ENCODE measurements around the gene SNAPIN. TPM values are rescaled to one million over a fixed set of nuclear protein-coding genes. Genes with fewer than 3 reads are reported as not detected.

The SNAPIN gene
- polyA plus RNA-seq, 1 of the 3 experiments (the other 2 are of a cell fraction) = 57.6 TPM

DNA sequence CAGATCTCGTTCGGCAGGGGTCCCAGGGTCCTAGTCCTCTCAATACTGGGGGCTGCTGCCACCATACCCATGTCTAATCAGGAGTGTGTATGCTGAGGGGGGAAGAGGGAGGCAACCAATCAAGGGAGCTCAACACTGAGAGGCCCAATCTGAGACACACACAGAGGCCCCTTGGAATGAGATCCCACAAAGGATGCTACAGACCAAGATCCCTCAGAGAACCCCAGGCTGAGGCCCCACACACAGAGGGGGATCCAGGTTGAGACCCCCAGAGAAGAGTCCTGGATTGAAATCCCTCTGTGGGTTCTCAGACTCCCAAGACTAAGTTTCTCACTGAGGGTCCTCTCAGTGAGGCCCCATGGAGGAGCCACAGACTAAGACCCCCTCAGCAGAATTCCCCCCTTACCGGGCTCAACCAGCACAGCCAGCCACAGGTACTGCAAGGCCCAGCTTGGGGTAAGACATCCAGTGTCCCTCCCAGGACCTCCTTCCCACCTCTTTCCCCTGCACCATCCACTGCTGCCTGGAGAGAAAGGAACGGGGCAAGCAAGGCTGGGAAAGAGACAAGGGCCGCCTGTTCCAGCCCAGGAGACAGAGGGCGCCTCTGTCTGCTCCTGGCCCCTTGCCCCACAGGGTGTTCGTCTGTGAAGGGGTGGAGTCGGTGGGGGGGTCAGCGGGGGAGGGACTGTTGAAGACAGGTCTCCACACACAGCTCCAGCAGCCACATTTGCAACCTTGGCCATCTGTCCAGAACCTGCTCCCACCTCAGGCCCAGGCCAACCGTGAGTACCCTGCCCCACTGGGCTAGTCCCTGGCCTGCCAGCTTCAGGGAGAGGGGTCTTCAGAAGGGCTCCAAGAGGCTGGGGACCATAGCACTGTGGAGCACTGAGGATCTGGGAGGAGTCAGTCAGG, 30.5 kb upstream of the SNAPIN start, which contains the start of gene S100A1 (continued):
- TF ChIP-seq, protein P1, sequence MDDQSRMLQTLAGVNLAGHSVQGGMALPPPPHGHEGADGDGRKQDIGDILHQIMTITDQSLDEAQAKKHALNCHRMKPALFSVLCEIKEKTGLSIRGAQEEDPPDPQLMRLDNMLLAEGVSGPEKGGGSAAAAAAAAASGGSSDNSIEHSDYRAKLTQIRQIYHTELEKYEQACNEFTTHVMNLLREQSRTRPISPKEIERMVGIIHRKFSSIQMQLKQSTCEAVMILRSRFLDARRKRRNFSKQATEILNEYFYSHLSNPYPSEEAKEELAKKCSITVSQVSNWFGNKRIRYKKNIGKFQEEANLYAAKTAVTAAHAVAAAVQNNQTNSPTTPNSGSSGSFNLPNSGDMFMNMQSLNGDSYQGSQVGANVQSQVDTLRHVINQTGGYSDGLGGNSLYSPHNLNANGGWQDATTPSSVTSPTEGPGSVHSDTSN (IDR thresholded peaks at IDR 0.05) = no peak

DNA sequence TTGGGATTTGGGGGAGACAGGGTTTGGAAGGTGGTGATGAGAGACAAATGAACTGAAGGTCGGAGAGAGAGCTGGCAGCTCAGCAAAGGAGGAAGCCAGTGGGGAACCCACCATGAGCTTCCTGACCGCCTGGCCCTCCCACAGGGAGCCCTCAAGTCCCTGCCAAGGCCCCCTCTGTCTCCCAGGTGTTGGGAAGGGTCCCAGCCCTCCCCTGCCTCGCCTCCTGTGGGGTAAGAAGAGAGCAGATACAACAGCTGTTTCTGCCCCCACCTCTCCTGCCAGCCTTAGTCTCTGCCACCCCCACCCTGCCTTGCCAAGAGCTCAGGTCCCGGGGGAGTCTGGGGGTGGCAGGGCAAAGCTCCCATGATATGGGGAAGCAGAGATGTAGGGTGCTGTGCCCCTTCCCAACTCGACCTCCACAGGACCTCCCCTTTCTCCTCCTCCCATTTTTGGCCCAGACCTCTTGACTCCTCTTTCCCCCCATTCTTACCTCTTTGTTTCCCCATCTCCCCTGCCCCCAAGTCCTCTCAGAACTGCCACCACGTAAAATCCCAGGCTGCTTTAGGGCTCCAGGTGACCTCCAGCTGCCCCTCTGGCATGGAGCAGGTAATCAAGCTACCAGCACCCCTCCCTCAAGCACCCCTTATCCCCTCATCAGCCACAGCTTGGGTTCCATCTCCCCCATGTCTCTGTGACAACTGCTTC, 29.7 kb upstream of the SNAPIN start:
- Histone ChIP-seq H3K27me3 (ENCODE audit: insufficient read depth) (no peaks in the 10 kb centered on the region), H3K79me2 (ENCODE audit: insufficient read depth) (peaks cover 4% of the 10 kb centered on the region; the same call in 1 of the 2 replicates), H3K4me3 (ENCODE audit: low read depth in 2 of 2, low read length in 1 of 2) (no peak overlapping the region), H3K9me2 (no peaks in the 10 kb centered on the region), H3K27ac (ENCODE audit: low read depth in 2 of 2, low read length in 1 of 2) (no peak overlapping the region), H3K4me1 (ENCODE audit: control insufficient read depth in 1 of 2, insufficient read depth in 2 of 2, low read depth in 1 of 2, low read length in 1 of 2) (peaks cover 10 to 11% of the 10 kb centered on the region in 2 experiments; a peak in 2 of 4 replicates), H3F3A (replicated peaks; ENCODE audit: insufficient read depth) (peaks cover 12% of the 10 kb centered on the region), H3K4me2 (no peak overlapping the region), H3K9me3 (no peaks in the 10 kb centered on the region), H2AFZ (ENCODE audit: low read depth) (no peak overlapping the region), H4K20me1 (ENCODE audit: insufficient read depth) (no peaks in the 10 kb centered on the region), H3K9ac (no peak overlapping the region), H3K36me3 (replicated peaks in 1 of 2; ENCODE audit: control insufficient read depth in 1 of 2, insufficient read depth in 2 of 2, low read length in 1 of 2) (no peaks in the 10 kb centered on the region)
- DNase-seq = no peak
- POLR2A ChIA-PET = no interaction called here
- TF ChIP-seq, protein P1 (IDR thresholded peaks at IDR 0.05) = no peak
- no peak for TF ChIP-seq FOXJ3 (CRISPR knock-in tag; IDR thresholded peaks at IDR 0.05)
- WGBS (ENCODE audit: low lambda C conversion rate) = 82% methylated on average over 6 of the region's 6 CpGs
- CTCF ChIA-PET = interaction anchor here (0.6 to 8.3 kb wide), 3 partner anchors 13 to 118 kb away, joined by 3 to 62 read pairs (median 13); partner anchors contain the start of genes S100A14 and S100A16

DNA sequence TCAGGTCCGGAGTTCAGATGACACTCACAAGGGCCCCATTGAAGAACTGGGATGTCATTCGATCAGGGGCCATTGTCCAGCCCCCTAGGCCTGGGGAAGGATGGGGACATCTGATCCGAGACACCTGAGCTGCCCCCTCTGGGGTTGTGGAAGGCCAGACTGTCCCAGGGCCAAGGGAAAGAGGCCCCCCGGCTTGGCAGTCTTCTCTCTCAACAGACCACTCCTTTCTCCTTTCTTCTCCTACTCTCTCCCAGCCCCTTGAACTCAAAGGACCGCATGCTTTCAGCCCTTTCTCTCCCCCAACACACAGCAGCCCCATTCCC, 29.2 kb upstream of the SNAPIN start:
- no peaks in the 10 kb centered on the region for H3K9me2 ChIP-seq
- TF ChIP-seq TEAD4 (IDR thresholded peaks at IDR 0.05; ENCODE audit: borderline replicate concordance, insufficient read depth) (no peak), SIN3A (IDR thresholded peaks at IDR 0.05; ENCODE audit: borderline replicate concordance, low read depth, low read length) (no peak), NFIC (IDR thresholded peaks at IDR 0.05; ENCODE audit: borderline replicate concordance) (no peak), MEF2A (IDR thresholded peaks at IDR 0.05; ENCODE audit: borderline replicate concordance, low read depth) (no peak), FOXM1 (IDR thresholded peaks at IDR 0.05; ENCODE audit: low read depth) (no peak), FOXJ3 (CRISPR knock-in tag; IDR thresholded peaks at IDR 0.05) (no peak), POLR2AphosphoS5 (IDR thresholded peaks at IDR 0.05; ENCODE audit: low read depth, low read length) (no peak), SMC3 (IDR thresholded peaks at IDR 0.05; ENCODE audit: low read depth, low read length) (no peak), FOSL2 (IDR thresholded peaks at IDR 0.05; ENCODE audit: borderline replicate concordance, low read depth) (no peak), RCOR1 (IDR thresholded peaks at IDR 0.05; ENCODE audit: low read length) (no peak)
- TF ChIP-seq, protein P2, sequence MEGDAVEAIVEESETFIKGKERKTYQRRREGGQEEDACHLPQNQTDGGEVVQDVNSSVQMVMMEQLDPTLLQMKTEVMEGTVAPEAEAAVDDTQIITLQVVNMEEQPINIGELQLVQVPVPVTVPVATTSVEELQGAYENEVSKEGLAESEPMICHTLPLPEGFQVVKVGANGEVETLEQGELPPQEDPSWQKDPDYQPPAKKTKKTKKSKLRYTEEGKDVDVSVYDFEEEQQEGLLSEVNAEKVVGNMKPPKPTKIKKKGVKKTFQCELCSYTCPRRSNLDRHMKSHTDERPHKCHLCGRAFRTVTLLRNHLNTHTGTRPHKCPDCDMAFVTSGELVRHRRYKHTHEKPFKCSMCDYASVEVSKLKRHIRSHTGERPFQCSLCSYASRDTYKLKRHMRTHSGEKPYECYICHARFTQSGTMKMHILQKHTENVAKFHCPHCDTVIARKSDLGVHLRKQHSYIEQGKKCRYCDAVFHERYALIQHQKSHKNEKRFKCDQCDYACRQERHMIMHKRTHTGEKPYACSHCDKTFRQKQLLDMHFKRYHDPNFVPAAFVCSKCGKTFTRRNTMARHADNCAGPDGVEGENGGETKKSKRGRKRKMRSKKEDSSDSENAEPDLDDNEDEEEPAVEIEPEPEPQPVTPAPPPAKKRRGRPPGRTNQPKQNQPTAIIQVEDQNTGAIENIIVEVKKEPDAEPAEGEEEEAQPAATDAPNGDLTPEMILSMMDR (IDR thresholded peaks at IDR 0.05) = no peak
- TF ChIP-seq, protein P3, sequence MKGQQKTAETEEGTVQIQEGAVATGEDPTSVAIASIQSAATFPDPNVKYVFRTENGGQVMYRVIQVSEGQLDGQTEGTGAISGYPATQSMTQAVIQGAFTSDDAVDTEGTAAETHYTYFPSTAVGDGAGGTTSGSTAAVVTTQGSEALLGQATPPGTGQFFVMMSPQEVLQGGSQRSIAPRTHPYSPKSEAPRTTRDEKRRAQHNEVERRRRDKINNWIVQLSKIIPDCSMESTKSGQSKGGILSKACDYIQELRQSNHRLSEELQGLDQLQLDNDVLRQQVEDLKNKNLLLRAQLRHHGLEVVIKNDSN (IDR thresholded peaks at IDR 0.05; ENCODE audit: borderline replicate concordance, low read depth) = no peak
- TF ChIP-seq, protein P4, sequence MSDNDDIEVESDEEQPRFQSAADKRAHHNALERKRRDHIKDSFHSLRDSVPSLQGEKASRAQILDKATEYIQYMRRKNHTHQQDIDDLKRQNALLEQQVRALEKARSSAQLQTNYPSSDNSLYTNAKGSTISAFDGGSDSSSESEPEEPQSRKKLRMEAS (IDR thresholded peaks at IDR 0.05; ENCODE audit: low read depth) = no peak
- H3K4me1 ChIP-seq (ENCODE audit: control insufficient read depth in 1 of 2, insufficient read depth in 2 of 2, low read depth in 1 of 2, low read length in 1 of 2) = peaks cover 10 to 11% of the 10 kb centered on the region in 2 experiments; a peak in 2 of 4 replicates
- H2AFZ ChIP-seq (ENCODE audit: low read depth) = no peak overlapping the region
- no peak overlapping the region for H3K27ac ChIP-seq (ENCODE audit: low read depth in 2 of 2, low read length in 1 of 2)
- WGBS (ENCODE audit: low lambda C conversion rate) = 81% methylated on average over 3 of the region's 5 CpGs
- no peaks in the 10 kb centered on the region for H3K9me3 ChIP-seq
- DNase-seq = no peak
- no peak overlapping the region for H3K4me3 ChIP-seq (ENCODE audit: low read depth in 2 of 2, low read length in 1 of 2)
- no peak overlapping the region for H3K4me2 ChIP-seq
- peaks cover 7% of the 10 kb centered on the region; the same call in 1 of the 2 replicates for H3K79me2 ChIP-seq (ENCODE audit: insufficient read depth)
- H4K20me1 ChIP-seq (ENCODE audit: insufficient read depth) = no peaks in the 10 kb centered on the region
- no peak overlapping the region for H3K9ac ChIP-seq
- H3K27me3 ChIP-seq (ENCODE audit: insufficient read depth) = no peaks in the 10 kb centered on the region
- peaks cover 11% of the 10 kb centered on the region for H3F3A ChIP-seq (replicated peaks; ENCODE audit: insufficient read depth)
- POLR2A ChIA-PET = no interaction called here
- CTCF ChIA-PET = interaction anchor here (3.8 to 8.3 kb wide), 2 partner anchors 13 to 118 kb away, joined by 13 to 62 read pairs; partner anchors contain the start of genes S100A14 and S100A16
- no peaks in the 10 kb centered on the region for H3K36me3 ChIP-seq (replicated peaks in 1 of 2; ENCODE audit: control insufficient read depth in 1 of 2, insufficient read depth in 2 of 2, low read length in 1 of 2)
